Liver (tissue), 3 donors: ENCODE data around the gene ZNF579.

ENCODE experiments used
- ATF3 ChIP-seq: IDR thresholded peaks from 2 replicates; pipeline ENCODE4 v1.6.1; 2016; ENCODE audit warnings: antibody characterized with exemption
- CTCF ChIP-seq: fragments of 150-350 bp; IDR thresholded peaks from 2 replicates; pipeline ENCODE4 v1.5.1; 2017; ENCODE audit warnings: improper control_type of control experiment, low read depth, low read length; ENCODE audit not compliant: missing input control
- EGR1 ChIP-seq, 2 donors: IDR thresholded peaks; 2 replicates each; pipeline ENCODE4 v1.6.1; 2016 to 2018; ENCODE audit warnings: antibody characterized with exemption in 2 of 2, low read depth in 2 of 2
- FOXA1 ChIP-seq: IDR thresholded peaks from 2 replicates; pipeline ENCODE4 v1.6.1; 2016; ENCODE audit warnings: antibody characterized with exemption
- FOXA2 ChIP-seq: IDR thresholded peaks from 2 replicates; pipeline ENCODE4 v1.6.1; 2016; ENCODE audit warnings: antibody characterized with exemption
- MAX ChIP-seq: IDR thresholded peaks from 2 replicates; pipeline ENCODE4 v1.6.1; 2016; ENCODE audit warnings: antibody characterized with exemption
- RAD21 ChIP-seq, 2 donors: IDR thresholded peaks; 2 replicates each; pipeline ENCODE4 v1.6.1; 2016; ENCODE audit warnings: antibody characterized with exemption in 2 of 2, mild to moderate bottlenecking in 2 of 2
- REST ChIP-seq: IDR thresholded peaks from 2 replicates; pipeline ENCODE4 v1.6.1; 2016; ENCODE audit warnings: antibody characterized with exemption, mild to moderate bottlenecking
- RXRA ChIP-seq, 2 donors: IDR thresholded peaks; 2 replicates each; pipeline ENCODE4 v1.6.1; 2017 to 2018; ENCODE audit warnings: antibody characterized with exemption in 2 of 2, mild to moderate bottlenecking in 1 of 2
- SP1 ChIP-seq: IDR thresholded peaks from 2 replicates; pipeline ENCODE4 v1.6.1; 2018; ENCODE audit warnings: antibody characterized with exemption, mild to moderate bottlenecking
- TAF1 ChIP-seq: conservative IDR thresholded peaks from 2 replicates; pipeline ENCODE4 v1.6.1; 2016; ENCODE audit warnings: antibody characterized with exemption, mild to moderate bottlenecking
- YY1 ChIP-seq: IDR thresholded peaks from 2 replicates; pipeline ENCODE4 v1.6.1; 2016; ENCODE audit warnings: antibody characterized with exemption, mild to moderate bottlenecking
- ZBTB33 ChIP-seq: IDR thresholded peaks from 2 replicates; pipeline ENCODE4 v1.6.1; 2016; ENCODE audit warnings: antibody characterized with exemption
- donor health status: healthy.
- donor health status: healthy.

- no peak for TF ChIP-seq TAF1
- no peak for TF ChIP-seq FOXA1
- no peak for TF ChIP-seq CTCF
- TF ChIP-seq MAX = no peak
- no peak for TF ChIP-seq SP1
- no peak for TF ChIP-seq RAD21 (IDR thresholded peaks at IDR 0.05)
- no peak for TF ChIP-seq REST
- TF ChIP-seq YY1 = no peak
- no peak for TF ChIP-seq ATF3
- no peak for TF ChIP-seq RXRA (IDR thresholded peaks at IDR 0.05)
- TF ChIP-seq EGR1 (IDR thresholded peaks at IDR 0.05; ENCODE audit: low read depth in 2 of 2) = no peak
- TF ChIP-seq ZBTB33 = no peak
- TF ChIP-seq FOXA2 = no peak
These were observed 42.9 kb upstream of the ZNF579 start for GRCh38 chr19:55623561-55623960.
